Mesendoderm (in vitro differentiated cells): Measurements from ENCODE around the gene ST6GALNAC2.

Source experiments
- DNase-seq: peaks from one replicate; pipeline ENCODE4 v3.0.0; 2013
- H2AK5ac ChIP-seq: 2 replicates; pipeline ENCODE4 v1.6.1; 2013; ENCODE audit warnings: low read length, inconsistent platforms
- H2BK120ac ChIP-seq: 2 replicates; pipeline ENCODE4 v1.6.1; 2013; ENCODE audit warnings: low read depth, mild to moderate bottlenecking, low read length, moderate library complexity, mixed read lengths
- H2BK15ac ChIP-seq: replicated peaks from 2 replicates; pipeline ENCODE4 v1.6.1; 2013; ENCODE audit warnings: low read depth, mild to moderate bottlenecking, moderate library complexity
- H2BK5ac ChIP-seq: 2 replicates; pipeline ENCODE4 v1.6.1; 2013; ENCODE audit warnings: low read length, inconsistent platforms
- H3K18ac ChIP-seq: 2 replicates; pipeline ENCODE4 v1.6.1; 2013; ENCODE audit warnings: mild to moderate bottlenecking, low read length, mixed read lengths
- H3K23ac ChIP-seq: one replicate; pipeline ENCODE4 v1.6.1; 2013; ENCODE audit warnings: low read length
- H3K27ac ChIP-seq: 2 replicates; pipeline ENCODE4 v1.5.1; 2013; ENCODE audit warnings: low read depth, mild to moderate bottlenecking, inconsistent platforms, low read length, moderate library complexity
- H3K27me3 ChIP-seq: 2 replicates; pipeline ENCODE4 v1.6.1; 2013; ENCODE audit warnings: low read length, control low read depth, mild to moderate bottlenecking, inconsistent platforms; ENCODE audit not compliant: insufficient read depth, poor library complexity
- H3K36me3 ChIP-seq: 2 replicates; pipeline ENCODE4 v1.6.1; 2013; ENCODE audit warnings: low read length, inconsistent platforms; ENCODE audit not compliant: control insufficient read depth, insufficient read depth
- H3K4ac ChIP-seq: one replicate; pipeline ENCODE4 v1.6.1; 2013; ENCODE audit warnings: low read depth, mild to moderate bottlenecking, low read length, moderate library complexity
- H3K4me1 ChIP-seq: 2 replicates; pipeline ENCODE4 v1.6.1; 2013; ENCODE audit warnings: low read depth, low read length, inconsistent platforms; ENCODE audit not compliant: control insufficient read depth
- H3K4me2 ChIP-seq: 2 replicates; pipeline ENCODE4 v1.6.1; 2013; ENCODE audit warnings: low read length
- H3K4me3 ChIP-seq: 2 replicates; pipeline ENCODE4 v1.5.1; 2013; ENCODE audit warnings: mild to moderate bottlenecking, low read length
- H3K56ac ChIP-seq: one replicate; pipeline ENCODE4 v1.6.1; 2013; ENCODE audit warnings: low read length
- H3K79me1 ChIP-seq: 2 replicates; pipeline ENCODE4 v1.6.1; 2013; ENCODE audit warnings: low read length, inconsistent platforms
- H3K79me2 ChIP-seq: 2 replicates; pipeline ENCODE4 v1.6.1; 2013; ENCODE audit warnings: mild to moderate bottlenecking, low read length; ENCODE audit not compliant: control insufficient read depth, insufficient read depth
- H3K9ac ChIP-seq: 2 replicates; pipeline ENCODE4 v1.6.1; 2013; ENCODE audit warnings: low read length, inconsistent platforms
- H4K5ac ChIP-seq: one replicate; pipeline ENCODE4 v1.6.1; 2013; ENCODE audit warnings: low read length
- H4K8ac ChIP-seq: one replicate; pipeline ENCODE4 v1.6.1; 2013; ENCODE audit warnings: low read depth, mild to moderate bottlenecking, control low read depth, low read length, moderate library complexity
- WGBS: extraction: QIAGEN DNeasy Blood & Tissue Kit; methylation state at CpG from one replicate; pipeline ENCODE4 v1.1.7; 2013; ENCODE audit warnings: low lambda C conversion rate, missing lambda C conversion rate; ENCODE audit not compliant: insufficient coverage; ENCODE audit errors: extremely low coverage; 5-methylcytosine and 5-hydroxymethylcytosine counted together

ST6GALNAC2 gene

GRCh38 chr17:76597156-76598003 is 11.7 kb upstream of the ST6GALNAC2 start:
- Histone ChIP-seq H3K27ac (no peak overlapping the region), H3K4me3 (no peak overlapping the region), H4K8ac (no peak overlapping the region), H2BK5ac (no peak overlapping the region), H3K27me3 (no peaks in the 10 kb centered on the region), H2BK15ac (no peak overlapping the region), H3K4me1 (peaks cover 5% of the 10 kb centered on the region), H3K18ac (no peak overlapping the region), H2AK5ac (no peak overlapping the region), H3K4me2 (no peak overlapping the region), H3K79me2 (no peaks in the 10 kb centered on the region), H3K79me1 (no peaks in the 10 kb centered on the region), H3K9ac (no peak overlapping the region), H4K5ac (no peak overlapping the region), H3K4ac (no peak overlapping the region), H3K56ac (peak overlapping the region; percentile 10), H2BK120ac (no peak overlapping the region), H3K36me3 (no peaks in the 10 kb centered on the region), H3K23ac (no peak overlapping the region)
- no peak for DNase-seq
- no CpG with 5 or more reads among the region's 12 CpGs for WGBS

- no peak overlapping the region for H4K8ac ChIP-seq
- no peak overlapping the region for H4K5ac ChIP-seq
- DNase-seq, result no peak
- H3K56ac ChIP-seq, result no peak overlapping the region
- H3K27me3 ChIP-seq, result no peaks in the 10 kb centered on the region
- no peak overlapping the region for H3K4me3 ChIP-seq
- no peak overlapping the region for H3K23ac ChIP-seq
- H3K36me3 ChIP-seq, result no peaks in the 10 kb centered on the region
- no peak overlapping the region for H2BK15ac ChIP-seq
- no peak overlapping the region for H3K4me2 ChIP-seq
- no peak overlapping the region for H3K27ac ChIP-seq
- H3K79me1 ChIP-seq, result no peaks in the 10 kb centered on the region
- H3K4me1 ChIP-seq, result no peaks in the 10 kb centered on the region
- no peak overlapping the region for H3K4ac ChIP-seq
- H3K79me2 ChIP-seq, result no peaks in the 10 kb centered on the region
- no CpG with 5 or more reads among the region's 3 CpGs for WGBS
- H2BK120ac ChIP-seq, result no peak overlapping the region
- H3K9ac ChIP-seq, result no peak overlapping the region
- no peak overlapping the region for H2BK5ac ChIP-seq
- H2AK5ac ChIP-seq, result no peak overlapping the region
- H3K18ac ChIP-seq, result no peak overlapping the region
These were observed 9.0 kb upstream of the ST6GALNAC2 start for GRCh38 chr17:76594690-76595089.

- WGBS, result no CpG with 5 or more reads among the region's 4 CpGs
- DNase-seq, result peak; percentile 22
- Histone ChIP-seq H3K4ac (no peak overlapping the region), H3K79me2 (no peaks in the 10 kb centered on the region), H2AK5ac (no peak overlapping the region), H2BK120ac (no peak overlapping the region), H3K36me3 (no peaks in the 10 kb centered on the region), H3K4me1 (no peaks in the 10 kb centered on the region), H3K27ac (no peak overlapping the region), H3K23ac (no peak overlapping the region), H4K8ac (no peak overlapping the region), H3K79me1 (no peaks in the 10 kb centered on the region), H3K4me2 (no peak overlapping the region), H3K27me3 (no peaks in the 10 kb centered on the region), H2BK15ac (no peak overlapping the region), H3K9ac (no peak overlapping the region), H4K5ac (no peak overlapping the region), H3K56ac (no peak overlapping the region), H2BK5ac (no peak overlapping the region), H3K4me3 (no peak overlapping the region), H3K18ac (no peak overlapping the region)
These were observed 8.3 kb upstream of the ST6GALNAC2 start for GRCh38 chr17:76593959-76594358.

- no CpG with 5 or more reads among the region's 8 CpGs for WGBS
- no peak overlapping the region for H3K9ac ChIP-seq
- H3K4ac ChIP-seq, result no peak overlapping the region
- H2BK15ac ChIP-seq, result no peak overlapping the region
- H2AK5ac ChIP-seq, result no peak overlapping the region
- H3K4me1 ChIP-seq, result no peaks in the 10 kb centered on the region
- no peak overlapping the region for H4K8ac ChIP-seq
- no peak overlapping the region for H3K23ac ChIP-seq
- H2BK120ac ChIP-seq, result no peak overlapping the region
- no peak overlapping the region for H2BK5ac ChIP-seq
- H3K27ac ChIP-seq, result no peak overlapping the region
- no peaks in the 10 kb centered on the region for H3K79me1 ChIP-seq
- no peak overlapping the region for H3K56ac ChIP-seq
- H3K27me3 ChIP-seq, result no peaks in the 10 kb centered on the region
- no peak overlapping the region for H3K18ac ChIP-seq
- H3K4me2 ChIP-seq, result no peak overlapping the region
- no peak overlapping the region for H3K4me3 ChIP-seq
- H3K79me2 ChIP-seq, result no peaks in the 10 kb centered on the region
- DNase-seq, result peak; percentile 42
- no peaks in the 10 kb centered on the region for H3K36me3 ChIP-seq
- no peak overlapping the region for H4K5ac ChIP-seq
These were observed 7.7 kb upstream of the ST6GALNAC2 start for GRCh38 chr17:76593384-76593826.

GRCh38 chr17:76588182-76588581 is 2.5 kb upstream of the ST6GALNAC2 start:
- no peak overlapping the region for H3K4ac ChIP-seq
- no peak overlapping the region for H2BK120ac ChIP-seq
- no peaks in the 10 kb centered on the region for H3K27me3 ChIP-seq

More at GRCh38 chr17:76588182-76588581, 2.5 kb upstream of the ST6GALNAC2 start:
- peaks cover 3% of the 10 kb centered on the region for H3K4me1 ChIP-seq
- no peak overlapping the region for H3K56ac ChIP-seq
- no peak overlapping the region for H2AK5ac ChIP-seq
- H3K79me1 ChIP-seq, result no peaks in the 10 kb centered on the region
- H3K9ac ChIP-seq, result no peak overlapping the region
- no peak overlapping the region for H4K8ac ChIP-seq
- no peak overlapping the region for H4K5ac ChIP-seq
- H3K79me2 ChIP-seq, result no peaks in the 10 kb centered on the region
- no peak overlapping the region for H3K4me3 ChIP-seq
- no peak overlapping the region for H3K23ac ChIP-seq
- no peak for DNase-seq
- no peak overlapping the region for H3K18ac ChIP-seq
- no peaks in the 10 kb centered on the region for H3K36me3 ChIP-seq
- no peak overlapping the region for H3K4me2 ChIP-seq
- H2BK5ac ChIP-seq, result no peak overlapping the region
- H3K27ac ChIP-seq, result no peak overlapping the region
- no peak overlapping the region for H2BK15ac ChIP-seq
